Measurements from ENCODE around the gene ECHDC1.

GRCh38 chr6:127332383-127332961, 10.9 kb downstream of the ECHDC1 start:
- no peak for TF ChIP-seq POLR2A (IDR thresholded peaks at IDR 0.05; ENCODE audit: extremely low read depth, insufficient read length)
- no peak for TF ChIP-seq CTCF (IDR thresholded peaks at IDR 0.05; ENCODE audit: low read depth, low read length)
- TF ChIP-seq MYC (IDR thresholded peaks at IDR 0.05; ENCODE audit: low read depth, low read length), result no peak
- no peak for TF ChIP-seq MAX (IDR thresholded peaks at IDR 0.05; ENCODE audit: low read depth, low read length)
